Medulla oblongata (tissue), 1 donor: ENCODE measurements around the gene CHDH.

Source experiments
- DNase-seq: peaks from one replicate; pipeline ENCODE4 v3.0.0-alpha.2; 2015; ENCODE audit errors: extremely low spot score

CHDH gene

DNA sequence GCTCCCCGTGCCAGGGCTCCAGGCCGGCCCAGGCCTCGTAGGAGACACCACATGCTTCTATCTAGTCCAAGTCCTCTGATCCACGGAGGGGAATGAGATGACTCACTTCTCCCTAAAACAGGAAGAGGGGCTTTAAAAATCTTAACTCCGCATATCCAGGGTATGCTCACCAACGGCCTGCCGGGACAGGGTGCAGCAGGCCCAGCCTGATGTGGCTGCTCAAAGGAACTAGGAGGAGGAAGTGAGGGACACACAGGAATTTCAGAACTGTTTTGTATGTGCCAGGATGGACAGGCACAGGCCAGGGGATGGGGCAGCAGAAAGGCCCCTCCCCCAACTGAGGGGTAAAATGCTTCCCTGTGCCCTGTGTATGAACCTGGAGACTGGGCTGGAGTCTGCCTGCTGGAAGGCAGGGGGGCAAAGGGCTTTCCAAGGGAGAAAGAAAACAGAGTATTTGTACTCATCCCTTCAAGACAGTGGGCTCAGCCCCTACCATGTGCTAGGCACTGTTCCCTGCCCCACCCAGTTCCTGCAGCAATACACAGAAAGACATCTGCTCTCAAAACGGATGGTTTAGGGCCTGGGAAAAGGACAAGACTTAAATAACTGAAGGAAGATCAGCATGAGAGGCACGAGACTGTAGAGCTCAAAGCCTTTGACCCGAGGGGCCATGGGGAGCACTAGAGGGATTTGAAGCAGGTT lies 22.1 kb downstream of the CHDH start:
- no peak for DNase-seq

DNA sequence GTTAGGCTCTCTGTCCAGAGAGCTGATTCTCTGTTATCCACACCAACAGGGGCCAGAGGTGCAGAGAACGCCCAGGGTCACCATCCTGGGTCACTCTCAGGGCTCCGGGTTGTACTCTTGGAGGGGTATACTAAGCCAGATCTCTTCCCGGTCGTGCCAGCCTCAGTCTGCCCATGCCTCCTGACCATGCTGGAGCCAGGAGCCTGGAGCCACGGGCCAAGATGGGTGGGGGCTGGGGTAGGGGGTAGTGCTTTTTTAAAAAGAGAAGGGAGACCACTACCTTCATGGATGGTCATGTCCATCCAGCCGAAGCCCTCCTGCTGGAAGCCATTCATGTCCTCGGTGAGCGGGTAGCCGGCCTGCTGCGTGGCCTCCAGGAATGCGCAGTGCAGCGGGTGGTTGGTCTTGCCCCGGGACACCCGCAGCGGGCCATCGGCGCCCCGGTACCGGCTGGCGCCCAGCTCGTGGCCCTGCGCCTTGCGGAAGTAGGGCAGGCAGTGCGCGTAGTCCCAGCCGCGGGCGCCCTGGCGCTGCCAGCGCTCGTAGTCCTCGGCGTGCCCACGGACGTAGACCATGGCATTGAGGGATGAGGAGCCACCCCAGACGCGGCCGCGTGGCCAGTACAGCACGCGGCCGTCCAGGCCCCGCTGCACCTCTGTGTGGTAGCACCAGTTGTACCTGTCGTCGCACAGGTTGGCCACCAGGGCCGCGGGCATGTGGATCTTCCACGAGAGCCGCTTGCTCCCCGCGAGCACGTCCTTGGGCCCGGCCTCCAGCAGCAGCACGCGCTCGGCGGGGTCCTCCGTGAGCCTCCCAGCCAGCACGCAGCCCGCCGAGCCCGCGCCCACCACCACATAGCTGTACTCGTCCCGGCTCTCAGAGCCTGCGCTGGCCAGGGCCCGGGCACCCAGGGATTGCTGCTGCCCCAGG lies 22.9 kb downstream of the CHDH start:
- no peak for DNase-seq

DNA sequence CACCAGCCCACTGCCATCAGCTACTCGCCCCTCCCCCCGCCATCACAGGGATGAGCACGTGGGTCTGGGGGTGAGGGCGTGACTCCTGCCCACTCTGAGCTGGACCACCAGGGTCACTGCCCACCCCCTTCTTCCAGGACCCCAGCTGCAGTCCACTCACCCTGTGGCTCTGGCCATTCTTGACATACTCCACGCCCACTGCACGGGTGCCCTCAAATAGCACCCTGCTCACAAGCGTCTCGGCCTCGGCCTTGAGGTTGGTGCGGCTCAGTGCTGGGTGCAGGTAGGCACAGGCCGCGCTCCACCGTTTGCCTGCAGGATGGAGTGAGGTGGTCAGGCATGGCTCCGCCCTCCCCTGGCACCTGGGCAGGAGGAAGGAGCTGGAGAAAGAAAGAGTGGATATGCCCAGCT lies 23.9 kb downstream of the CHDH start:
- no peak for DNase-seq

DNA sequence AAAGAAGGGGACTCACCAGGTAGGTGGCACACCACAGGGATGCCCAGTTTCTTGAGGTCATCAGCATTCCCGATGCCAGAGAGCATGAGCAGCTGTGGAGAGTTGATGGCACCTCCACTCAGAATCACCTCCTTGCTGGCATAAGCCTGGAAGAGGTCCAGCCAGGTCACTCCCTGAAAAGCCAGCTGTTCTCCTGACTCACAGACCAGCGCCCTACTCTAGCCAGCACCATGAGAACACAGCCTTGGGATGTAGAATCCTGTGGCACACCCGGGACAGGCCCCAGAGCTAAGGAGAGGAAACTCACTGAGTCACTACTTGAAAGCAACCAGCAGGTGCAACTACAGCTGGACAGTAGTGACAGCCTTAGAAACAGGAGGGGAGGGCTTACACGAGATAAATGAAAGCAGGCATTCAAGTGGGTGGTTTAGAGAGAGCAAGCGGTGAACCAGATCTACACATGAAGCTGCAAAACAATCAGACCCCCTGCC lies 24.5 kb downstream of the CHDH start:
- no peak for DNase-seq

DNA sequence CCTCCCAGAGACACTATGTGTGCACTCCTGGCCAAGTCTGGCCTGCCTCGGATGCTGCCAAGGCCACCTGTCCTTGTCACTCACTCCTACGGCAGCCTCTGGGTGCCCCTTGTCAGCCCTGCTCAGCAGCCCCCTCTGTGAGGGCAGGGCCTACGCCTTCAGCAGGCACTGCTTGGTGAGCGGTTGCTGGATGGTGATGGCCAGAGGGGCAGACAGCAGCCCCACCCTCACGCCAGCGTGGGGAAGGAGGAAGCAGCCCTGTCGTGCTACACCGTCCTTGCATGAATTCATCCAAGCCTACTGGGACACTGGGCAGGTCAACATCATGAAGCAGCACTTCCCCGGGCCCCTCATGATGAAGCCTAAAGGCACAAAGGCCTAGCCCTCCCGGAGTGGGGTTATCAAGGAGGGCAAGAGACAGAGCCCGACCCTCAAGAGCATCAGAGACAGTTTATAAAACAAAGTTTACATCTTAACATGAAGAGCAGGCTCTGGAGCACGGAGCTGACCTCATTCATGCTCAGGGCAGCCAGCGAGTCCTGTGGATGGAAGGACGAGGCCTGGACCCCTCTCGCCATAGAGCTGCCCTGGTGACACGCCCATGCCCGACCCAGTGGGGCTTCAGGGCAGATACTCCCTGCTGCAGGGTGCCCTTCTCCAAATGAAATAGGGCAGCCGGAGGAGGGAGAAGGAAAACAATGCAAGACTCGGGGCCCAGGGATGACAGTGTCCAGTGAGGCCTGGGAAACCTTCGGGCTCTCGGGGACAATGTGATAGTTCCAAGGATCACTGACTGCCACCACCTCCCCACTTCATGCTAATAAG lies 25.3 kb downstream of the CHDH start:
- no peak for DNase-seq

DNA sequence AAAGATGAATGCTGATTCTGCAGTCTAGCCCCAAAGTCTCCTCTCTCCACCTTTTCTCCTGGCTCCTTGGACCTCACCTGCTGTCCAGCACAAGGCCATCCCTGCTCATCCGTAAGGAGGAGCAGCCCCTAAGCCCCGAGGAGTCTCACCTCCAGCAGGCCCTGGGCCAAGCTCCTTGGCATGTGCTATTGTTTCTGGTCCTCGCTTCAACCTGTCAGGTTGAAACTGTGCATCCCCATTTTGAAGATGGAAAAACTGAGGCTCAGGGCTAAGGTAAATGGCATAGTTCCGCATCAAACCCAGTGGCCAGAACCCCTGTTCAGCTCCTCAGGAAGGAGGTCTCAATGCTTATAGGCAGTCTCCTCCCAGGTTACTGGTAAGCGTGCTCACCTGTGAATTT lies 26.1 kb downstream of the CHDH start:
- no peak for DNase-seq

DNA sequence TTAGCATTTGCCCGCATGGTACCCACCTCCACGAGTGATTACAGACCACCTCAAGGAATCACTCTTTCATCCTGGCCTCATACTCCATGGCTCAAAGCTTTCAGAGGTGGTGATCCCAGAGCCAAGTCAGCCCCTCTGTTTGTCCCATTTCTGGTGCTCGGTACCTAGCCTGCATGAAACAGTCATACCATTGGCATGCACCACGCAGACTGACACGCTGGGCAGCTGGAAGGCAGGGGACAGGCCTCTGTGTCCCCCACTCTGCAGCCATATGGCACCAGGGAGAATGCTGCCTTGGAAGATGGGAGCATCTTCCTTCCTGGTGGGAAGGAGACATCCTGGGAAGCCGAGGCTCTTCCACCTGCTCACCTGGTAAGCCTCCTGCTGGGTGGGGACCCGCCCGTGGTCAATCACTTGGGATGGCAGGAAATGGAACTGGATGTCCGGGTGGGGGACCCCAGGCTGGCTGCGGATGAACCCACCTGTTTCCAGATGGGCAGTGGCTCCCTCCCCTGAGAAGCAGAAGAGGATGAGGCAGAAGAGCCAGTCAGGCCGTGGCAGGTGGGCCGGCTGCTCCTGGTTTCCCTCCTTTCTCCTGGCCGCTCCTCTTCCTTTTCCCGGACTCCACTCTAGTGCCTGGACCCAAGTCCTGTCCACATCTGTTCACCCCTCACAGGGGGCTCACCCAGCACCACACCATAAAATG lies 26.9 kb downstream of the CHDH start:
- DNase-seq = no peak

DNA sequence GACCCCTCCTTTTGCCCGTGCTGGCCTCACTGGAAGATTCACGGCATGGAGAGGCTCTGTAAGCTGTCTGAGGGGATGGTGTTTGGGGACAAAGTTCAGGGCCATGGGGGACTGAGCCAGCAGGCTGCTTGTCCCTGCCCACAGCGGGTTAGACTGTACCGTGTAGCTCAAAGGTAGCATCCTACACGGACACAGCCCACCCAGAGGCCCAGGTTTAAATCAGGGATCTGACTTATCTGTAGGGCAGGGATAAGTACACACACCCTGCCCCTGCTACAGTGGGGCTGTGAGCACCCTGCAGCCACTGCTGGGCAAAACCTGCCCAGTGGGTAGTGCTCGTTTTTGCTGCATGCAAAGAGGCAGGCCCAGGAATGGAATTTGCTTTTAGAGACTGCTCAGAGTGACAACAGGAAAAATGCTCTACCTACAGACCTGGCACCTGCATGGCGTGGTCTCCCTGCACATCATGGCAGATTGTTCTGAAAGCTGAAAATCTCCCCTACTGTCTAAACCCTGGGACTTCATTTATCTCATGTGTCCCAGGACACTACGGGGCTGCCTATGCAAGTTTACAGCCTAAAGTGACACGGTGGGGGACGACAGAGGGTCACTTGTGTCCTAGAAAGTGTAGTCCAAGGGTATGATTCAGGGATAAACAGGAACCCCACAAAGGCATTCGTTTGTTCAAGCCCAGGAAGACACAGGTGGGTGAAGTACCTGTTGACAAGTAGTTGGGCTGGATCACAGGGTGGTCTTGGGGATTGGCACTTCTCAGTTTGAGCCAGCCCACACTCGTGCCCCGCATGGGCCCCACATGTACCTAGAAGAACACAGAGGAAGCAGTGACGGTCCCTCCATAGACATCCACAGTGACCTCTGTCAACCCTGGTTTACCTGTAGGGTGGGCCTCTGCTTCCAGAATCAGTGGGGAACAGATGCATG lies 27.7 kb downstream of the CHDH start:
- no peak for DNase-seq

DNA sequence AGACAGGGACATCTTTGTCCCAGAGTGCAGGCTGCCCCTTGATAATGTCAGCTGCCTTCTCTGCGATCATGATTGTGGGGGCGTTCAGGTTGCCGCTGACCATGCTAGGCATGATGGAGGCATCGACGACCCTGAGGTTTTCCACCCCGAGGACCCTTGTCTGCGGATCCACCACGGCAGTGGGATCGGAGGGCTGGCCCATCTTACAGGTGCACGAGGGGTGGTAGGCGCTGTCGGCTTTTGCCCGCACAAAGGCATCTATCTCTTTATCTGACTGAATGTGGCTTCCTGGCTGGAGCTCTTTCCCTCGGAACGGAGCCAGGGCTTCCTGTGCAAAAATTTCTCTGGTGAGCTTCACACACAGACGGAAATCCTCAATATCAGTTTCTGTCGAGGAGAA lies 28.4 kb downstream of the CHDH start:
- no peak for DNase-seq

DNA sequence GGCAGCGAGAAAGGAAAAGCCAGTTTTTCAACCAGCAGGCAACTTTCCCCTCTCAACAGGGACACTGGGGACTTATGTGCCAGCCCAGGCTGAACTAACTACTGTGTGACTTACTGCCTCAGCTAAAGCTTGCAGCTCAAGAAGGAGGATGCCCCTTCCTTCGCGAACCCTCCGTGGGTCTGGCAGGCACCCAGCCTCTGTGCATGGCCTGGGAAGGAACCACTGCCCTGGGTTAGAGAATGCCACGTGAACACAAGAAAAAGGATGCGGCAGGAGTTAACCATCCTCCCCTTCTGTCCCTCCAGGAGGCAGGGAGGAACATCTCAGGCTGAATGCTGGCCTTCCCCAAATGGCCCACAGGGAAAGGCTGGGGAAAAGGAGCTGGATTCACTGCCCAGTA lies 29.0 kb downstream of the CHDH start:
- no peak for DNase-seq

DNA sequence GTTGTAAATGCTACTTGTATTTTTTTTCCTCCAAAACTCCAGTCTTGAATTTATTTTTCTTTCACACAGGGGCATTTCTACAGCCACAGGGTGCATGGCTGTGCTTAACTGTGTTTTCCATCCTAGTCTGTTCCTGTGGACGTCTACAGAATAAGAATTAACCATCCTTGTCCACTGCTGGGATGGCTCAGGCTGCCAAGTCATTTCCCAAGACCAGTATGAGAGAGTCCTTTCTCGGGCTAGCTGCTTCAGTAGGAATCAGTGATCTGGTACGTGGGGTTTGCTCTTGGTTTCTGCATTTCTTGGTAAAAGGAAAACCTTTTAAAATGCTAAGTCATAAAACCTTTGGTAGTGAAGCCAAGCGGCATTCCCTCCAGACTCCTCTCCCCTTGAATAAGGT lies 29.8 kb downstream of the CHDH start:
- DNase-seq = peak; percentile 75

DNA sequence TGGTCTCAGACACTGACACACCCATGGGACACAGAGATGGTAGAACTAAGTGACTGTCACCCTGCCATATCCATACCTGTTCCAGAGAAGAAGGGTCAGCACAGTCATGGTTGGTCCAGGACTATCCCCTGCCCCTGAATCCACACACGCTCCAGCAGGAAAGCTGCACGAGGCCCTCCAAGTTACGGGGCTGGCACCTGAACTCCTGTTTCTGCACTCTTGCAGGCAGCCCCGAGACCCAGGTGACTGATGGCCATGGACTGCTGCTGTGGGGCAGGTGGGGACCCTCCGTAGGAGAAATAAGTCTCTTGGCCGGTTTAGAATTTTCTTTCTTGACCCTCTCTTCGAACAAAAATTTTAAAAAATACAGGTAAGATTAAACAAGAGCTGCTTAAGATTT lies 30.6 kb downstream of the CHDH start:
- no peak for DNase-seq

DNA sequence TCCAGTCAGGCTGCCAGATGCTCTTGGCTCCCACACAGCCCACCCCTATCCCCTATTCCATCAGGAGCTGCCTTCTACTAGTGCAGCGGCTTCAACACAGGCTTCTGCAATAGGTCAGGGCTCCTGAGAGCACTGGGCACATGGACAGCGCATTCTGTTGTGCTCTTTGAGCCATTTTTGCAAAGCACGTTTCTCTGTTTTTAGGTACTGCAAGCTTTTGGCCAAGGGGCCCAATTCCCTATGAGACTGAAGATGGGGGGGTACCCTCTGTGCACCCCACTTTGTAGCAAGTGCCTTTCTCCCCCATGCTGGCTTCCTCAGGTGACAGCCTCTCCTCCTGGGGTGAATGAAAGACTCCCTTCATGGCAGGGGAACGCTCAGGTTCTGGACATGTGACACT lies 31.2 kb downstream of the CHDH start:
- no peak for DNase-seq

DNA sequence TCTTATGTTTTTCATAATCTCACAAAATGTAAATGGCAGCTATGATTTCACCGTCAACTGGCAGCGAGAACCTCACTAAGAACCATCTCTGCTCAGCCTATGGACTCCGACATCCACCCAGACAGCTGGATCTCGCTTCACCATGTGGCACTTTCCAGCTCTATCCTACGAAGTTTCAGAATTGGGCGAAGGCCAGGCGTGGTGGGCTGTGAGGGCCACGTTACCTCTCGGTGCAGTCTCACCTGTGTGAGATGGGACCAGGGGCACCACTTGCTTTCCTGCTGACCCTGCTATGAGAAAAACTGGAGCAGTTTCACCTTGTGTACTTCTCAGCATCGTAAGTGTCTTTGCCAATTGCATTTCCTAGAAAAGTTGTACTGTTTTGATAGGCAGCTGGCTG lies 32.3 kb downstream of the CHDH start:
- DNase-seq = no peak

DNA sequence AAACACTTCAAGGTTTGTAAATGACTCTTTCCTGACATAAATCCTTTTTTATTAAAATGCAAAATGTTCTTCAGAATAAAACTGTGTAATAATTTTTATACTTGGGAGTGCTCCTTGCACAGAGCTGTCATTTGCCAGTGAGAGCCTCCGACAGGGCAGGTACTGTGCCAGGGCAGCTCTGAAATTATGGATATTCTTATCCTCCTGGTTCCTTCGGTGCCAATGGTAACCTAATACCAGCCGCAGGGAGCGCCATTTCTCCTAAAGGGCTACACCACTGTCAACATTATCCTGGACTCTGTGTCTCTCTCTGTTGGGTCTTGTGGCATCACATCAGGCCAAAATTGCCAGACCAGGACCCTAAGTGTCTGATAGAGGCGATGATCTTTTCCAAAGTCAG lies 33.0 kb downstream of the CHDH start:
- DNase-seq = no peak

DNA sequence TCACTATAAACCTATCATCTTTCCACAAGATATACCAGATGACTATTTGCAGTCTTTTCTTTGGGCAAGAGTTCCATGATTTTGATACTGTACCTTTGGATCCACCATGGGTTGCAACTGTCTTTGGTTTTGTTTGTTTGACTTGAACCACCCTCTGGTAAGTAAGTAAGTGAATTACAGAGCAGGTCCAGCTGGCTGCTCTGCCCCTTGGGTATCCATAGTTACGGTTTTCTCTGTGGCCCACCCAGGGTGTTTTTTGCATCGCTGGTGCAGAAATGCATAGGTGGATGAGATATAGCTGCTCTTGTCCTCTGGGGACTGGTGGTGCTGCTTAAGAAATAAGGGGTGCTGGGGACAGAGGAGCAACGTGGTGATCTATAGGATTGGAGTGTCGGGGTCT lies 33.8 kb downstream of the CHDH start:
- no peak for DNase-seq

DNA sequence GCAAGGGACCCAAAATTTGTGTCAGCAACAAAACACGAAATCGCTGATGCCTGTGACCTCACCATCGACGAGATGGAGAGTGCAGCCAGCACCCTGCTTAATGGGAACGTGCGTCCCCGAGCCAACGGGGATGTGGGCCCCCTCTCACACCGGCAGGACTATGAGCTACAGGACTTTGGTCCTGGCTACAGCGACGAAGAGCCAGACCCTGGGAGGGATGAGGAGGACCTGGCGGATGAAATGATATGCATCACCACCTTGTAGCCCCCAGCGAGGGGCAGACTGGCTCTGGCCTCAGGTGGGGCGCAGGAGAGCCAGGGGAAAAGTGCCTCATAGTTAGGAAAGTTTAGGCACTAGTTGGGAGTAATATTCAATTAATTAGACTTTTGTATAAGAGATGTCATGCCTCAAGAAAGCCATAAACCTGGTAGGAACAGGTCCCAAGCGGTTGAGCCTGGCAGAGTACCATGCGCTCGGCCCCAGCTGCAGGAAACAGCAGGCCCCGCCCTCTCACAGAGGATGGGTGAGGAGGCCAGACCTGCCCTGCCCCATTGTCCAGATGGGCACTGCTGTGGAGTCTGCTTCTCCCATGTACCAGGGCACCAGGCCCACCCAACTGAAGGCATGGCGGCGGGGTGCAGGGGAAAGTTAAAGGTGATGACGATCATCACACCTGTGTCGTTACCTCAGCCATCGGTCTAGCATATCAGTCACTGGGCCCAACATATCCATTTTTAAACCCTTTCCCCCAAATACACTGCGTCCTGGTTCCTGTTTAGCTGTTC lies 34.9 kb downstream of the CHDH start:
- DNase-seq = no peak

DNA sequence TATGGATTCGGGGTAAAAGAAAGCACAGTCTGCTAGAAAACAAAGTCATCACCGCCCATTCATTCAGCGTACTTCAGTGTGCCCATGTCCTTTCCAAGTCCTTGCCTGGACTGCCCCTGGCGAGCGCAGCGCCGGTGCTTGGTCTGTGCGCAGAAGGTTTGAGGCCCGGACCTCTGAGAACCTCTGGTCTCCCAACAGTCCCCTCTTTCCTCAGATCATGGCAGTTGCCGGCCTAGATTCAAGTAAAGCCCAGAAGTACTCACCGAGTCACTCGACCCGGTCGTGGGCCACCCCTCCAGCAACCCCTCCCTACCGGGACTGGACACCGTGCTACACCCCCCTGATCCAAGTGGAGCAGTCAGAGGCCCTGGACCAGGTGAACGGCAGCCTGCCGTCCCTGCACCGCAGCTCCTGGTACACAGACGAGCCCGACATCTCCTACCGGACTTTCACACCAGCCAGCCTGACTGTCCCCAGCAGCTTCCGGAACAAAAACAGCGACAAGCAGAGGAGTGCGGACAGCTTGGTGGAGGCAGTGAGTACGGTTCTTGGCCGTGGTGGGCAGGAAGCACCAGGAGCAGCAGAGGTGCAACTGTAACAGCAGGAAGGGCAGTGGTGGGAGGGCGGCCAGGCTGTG lies 36.3 kb downstream of the CHDH start:
- DNase-seq = no peak

DNA sequence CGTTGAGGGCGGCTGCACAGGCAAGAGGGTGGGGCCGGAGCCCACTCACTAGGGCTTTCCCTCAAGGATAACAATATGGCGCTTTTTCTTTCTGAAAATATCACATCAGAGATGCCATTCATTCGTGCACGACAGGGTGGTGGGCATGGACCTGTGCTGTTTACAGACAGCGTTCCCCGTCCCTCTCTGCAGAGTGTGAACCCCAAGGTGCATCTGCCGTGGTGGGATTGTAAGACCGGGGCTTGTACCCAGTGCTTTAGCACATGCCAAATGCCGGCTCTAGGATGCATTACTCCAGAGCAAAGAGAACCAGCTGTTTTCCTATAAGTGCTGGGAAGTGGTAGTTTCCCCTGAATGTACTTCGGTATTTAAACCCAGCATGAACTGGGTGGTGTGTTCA lies 37.0 kb downstream of the CHDH start:
- no peak for DNase-seq
